IPS DF 6.9 (cell line): ENCODE measurements around the gene RAB4A.

Source experiments
- DNase-seq: peaks from one replicate; pipeline ENCODE4 v3.0.0-alpha.2; 2013; ENCODE audit warnings: low read depth, low spot score
- H3K27ac ChIP-seq: one replicate; pipeline ENCODE4 v1.5.1; 2013; ENCODE audit warnings: low read length, control low read depth
- H3K27me3 ChIP-seq: 2 replicates; pipeline ENCODE4 v1.6.1; 2013; ENCODE audit warnings: mild to moderate bottlenecking, low read length; ENCODE audit not compliant: control insufficient read depth, insufficient read depth
- H3K36me3 ChIP-seq: 2 replicates; pipeline ENCODE4 v1.6.1; 2013; ENCODE audit warnings: low read length; ENCODE audit not compliant: control insufficient read depth, insufficient read depth
- H3K4me1 ChIP-seq: 2 replicates; pipeline ENCODE4 v1.6.1; 2013; ENCODE audit warnings: low read length; ENCODE audit not compliant: control insufficient read depth, insufficient read depth
- H3K4me3 ChIP-seq: 2 replicates; pipeline ENCODE4 v1.5.1; 2013; ENCODE audit warnings: mild to moderate bottlenecking, low read length
- H3K9me3 ChIP-seq: 2 replicates; pipeline ENCODE4 v1.6.1; 2013; ENCODE audit warnings: low read length, inconsistent platforms; ENCODE audit not compliant: control insufficient read depth, insufficient read depth
- WGBS: extraction: QIAGEN DNeasy Blood & Tissue Kit; methylation state at CpG from one replicate; pipeline ENCODE4 v1.1.7; 2013; ENCODE audit warnings: mixed read lengths, missing lambda C conversion rate; ENCODE audit not compliant: insufficient read length, insufficient coverage; 5-methylcytosine and 5-hydroxymethylcytosine counted together

Gene RAB4A

DNA sequence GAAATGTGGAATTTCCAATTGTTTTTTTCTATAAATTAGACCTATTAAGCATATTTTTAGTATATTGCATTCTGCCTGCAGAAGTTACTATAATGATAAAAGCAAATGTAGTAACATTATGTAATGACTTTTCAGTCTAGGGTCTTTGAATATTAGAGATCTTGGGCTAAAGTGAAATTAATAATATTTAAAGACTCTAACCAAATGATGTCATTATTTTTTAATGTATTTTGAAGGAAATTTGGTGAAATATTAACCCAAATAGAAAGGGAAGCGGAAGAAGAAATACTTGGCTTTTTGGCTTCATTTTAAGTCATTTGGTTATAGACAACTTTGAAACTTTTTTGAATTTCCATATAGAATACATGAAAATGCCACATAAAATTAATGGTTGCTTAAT is 26.8 kb downstream of the RAB4A start:
- H3K4me1 ChIP-seq, result no peaks in the 10 kb centered on the region
- H3K4me3 ChIP-seq, result no peak overlapping the region
- DNase-seq, result no peak
- H3K36me3 ChIP-seq, result no peaks in the 10 kb centered on the region
- H3K27me3 ChIP-seq, result no peaks in the 10 kb centered on the region
- H3K9me3 ChIP-seq, result no peaks in the 10 kb centered on the region
- 100% methylated on average over 1 of the region's 1 CpG for WGBS
- H3K27ac ChIP-seq, result no peak overlapping the region

DNA sequence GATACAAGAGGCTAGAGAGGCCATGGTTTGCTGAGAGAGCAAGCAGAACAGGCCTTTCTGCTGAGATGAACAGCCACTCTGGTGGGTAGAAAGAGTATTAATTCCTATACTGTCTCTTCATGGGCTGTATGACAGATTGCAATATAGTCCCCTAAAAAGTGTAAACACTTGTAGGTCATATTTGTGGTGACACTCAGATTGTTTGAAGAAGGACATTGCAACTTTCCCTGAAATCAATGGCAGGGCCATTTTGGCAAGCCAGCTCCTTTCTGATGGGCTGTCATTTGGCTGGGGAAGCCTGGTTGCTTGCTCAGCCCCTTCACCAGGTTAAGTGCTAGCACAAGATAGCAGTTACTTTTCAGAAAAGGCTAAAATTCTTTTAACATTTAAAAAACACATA is 27.5 kb downstream of the RAB4A start:
- Histone ChIP-seq H3K9me3 (no peaks in the 10 kb centered on the region), H3K27me3 (no peaks in the 10 kb centered on the region), H3K36me3 (no peaks in the 10 kb centered on the region), H3K27ac (no peak overlapping the region), H3K4me1 (no peaks in the 10 kb centered on the region), H3K4me3 (no peak overlapping the region)
- DNase-seq, result no peak

DNA sequence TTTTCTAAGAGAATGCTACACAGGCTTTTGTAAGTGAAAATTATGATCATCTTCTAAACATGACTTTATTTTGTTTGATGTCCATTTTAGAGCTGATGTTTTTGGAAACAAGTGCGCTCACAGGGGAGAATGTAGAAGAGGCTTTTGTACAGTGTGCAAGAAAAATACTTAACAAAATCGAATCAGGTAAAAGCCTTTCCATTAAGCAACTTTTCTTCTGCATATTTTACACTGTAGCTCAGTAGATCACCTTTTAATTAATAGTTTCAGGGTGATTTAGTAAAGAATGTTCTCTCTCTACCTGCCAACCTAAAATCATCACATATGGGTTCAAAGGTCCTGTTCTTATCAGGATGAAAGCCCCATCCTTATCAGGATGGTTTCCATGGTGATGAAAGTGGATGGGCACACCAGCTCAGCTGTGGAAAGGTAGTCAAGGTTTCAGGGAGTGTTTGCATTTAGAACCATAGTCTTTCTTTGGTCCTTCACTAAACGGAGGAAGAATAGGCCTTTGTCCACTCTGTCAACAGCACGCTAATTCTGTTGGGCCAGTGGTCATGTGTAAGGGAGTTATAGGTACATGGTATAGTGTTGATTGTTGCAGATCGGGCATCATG is 28.1 kb downstream of the RAB4A start:
- no peak overlapping the region for H3K27ac ChIP-seq
- no peaks in the 10 kb centered on the region for H3K9me3 ChIP-seq
- no peaks in the 10 kb centered on the region for H3K36me3 ChIP-seq
- H3K4me1 ChIP-seq, result no peaks in the 10 kb centered on the region
- no peak for DNase-seq
- WGBS, result no CpG with 5 or more reads among the region's 5 CpGs
- H3K27me3 ChIP-seq, result no peaks in the 10 kb centered on the region
- no peak overlapping the region for H3K4me3 ChIP-seq

DNA sequence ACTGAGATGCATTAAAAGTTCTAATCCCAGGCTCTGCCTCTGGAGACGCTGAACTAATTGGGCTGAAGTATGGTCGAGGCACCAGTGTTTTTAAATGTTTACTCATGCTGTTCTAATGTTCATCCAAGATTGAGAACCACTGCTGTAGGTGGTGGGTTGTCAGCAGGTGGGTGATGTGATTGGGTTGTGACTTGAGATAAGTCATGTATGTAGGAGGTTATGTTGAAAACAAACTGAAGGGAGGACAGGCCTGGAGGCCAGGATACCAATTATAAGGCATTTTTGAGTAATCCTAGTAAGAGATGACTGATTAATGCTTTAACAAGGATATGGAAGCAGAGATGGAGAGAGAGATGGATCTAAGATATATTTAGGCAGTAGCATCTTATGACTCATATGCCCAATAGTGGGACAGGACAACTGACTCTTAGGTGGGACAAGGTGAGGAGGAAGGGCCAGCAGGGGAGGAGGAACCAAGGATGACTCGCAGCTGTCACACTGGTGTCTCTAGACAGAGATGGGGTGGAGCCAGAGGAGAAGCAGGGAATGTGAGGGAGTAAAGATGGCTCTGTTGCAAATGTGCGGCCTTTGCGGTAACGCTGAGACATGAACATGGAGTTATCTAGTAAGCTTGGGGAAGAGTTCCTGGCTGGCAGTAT is 29.3 kb downstream of the RAB4A start:
- H3K4me1 ChIP-seq, result no peaks in the 10 kb centered on the region
- H3K27ac ChIP-seq, result no peak overlapping the region
- H3K36me3 ChIP-seq, result no peaks in the 10 kb centered on the region
- DNase-seq, result no peak
- H3K9me3 ChIP-seq, result no peaks in the 10 kb centered on the region
- H3K27me3 ChIP-seq, result no peaks in the 10 kb centered on the region
- no peak overlapping the region for H3K4me3 ChIP-seq
- WGBS, result no CpG with 5 or more reads among the region's 6 CpGs

DNA sequence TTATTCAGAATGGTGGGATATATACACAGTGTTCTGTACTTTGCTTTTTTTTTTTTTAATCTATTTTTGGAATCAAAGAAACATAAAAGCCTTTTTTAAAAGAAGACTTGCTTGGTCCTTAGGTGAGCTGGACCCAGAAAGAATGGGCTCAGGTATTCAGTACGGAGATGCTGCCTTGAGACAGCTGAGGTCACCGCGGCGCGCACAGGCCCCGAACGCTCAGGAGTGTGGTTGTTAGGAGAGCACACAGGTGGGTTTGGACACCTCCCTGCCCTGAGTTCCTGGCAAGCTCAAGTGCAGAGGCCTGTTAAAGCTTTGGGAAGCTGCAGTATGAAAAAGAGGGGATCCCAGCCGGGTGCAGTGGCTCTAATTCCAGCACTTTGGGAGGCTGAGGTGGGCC is 31.8 kb downstream of the RAB4A start:
- Histone ChIP-seq H3K27me3 (no peaks in the 10 kb centered on the region), H3K36me3 (no peaks in the 10 kb centered on the region), H3K9me3 (no peaks in the 10 kb centered on the region), H3K4me1 (no peaks in the 10 kb centered on the region), H3K4me3 (no peak overlapping the region), H3K27ac (no peak overlapping the region)
- whole genome bisulfite sequencing, result no CpG with 5 or more reads among the region's 8 CpGs
- DNase-seq, result no peak

DNA sequence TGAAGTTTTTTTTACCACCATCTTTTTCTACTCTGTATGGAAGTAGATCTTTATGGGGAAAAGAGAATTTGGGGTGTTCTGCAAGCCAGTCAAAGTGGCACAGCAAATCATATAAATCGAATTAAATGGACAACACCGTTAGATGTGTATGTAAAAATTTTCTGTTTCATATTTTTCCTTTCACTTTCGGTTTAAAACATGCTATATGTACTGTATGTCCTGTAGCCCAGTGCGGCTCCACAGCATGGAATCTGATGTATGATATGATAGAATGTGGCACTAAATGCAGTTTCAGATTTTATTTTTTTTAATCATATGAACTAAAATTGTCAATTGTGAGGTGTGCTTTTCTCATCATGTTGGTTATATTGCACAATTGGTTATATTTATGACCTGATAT is 32.9 kb downstream of the RAB4A start:
- no CpG with 5 or more reads among the region's 4 CpGs for WGBS
- no peaks in the 10 kb centered on the region for H3K36me3 ChIP-seq
- H3K9me3 ChIP-seq, result no peaks in the 10 kb centered on the region

DNA sequence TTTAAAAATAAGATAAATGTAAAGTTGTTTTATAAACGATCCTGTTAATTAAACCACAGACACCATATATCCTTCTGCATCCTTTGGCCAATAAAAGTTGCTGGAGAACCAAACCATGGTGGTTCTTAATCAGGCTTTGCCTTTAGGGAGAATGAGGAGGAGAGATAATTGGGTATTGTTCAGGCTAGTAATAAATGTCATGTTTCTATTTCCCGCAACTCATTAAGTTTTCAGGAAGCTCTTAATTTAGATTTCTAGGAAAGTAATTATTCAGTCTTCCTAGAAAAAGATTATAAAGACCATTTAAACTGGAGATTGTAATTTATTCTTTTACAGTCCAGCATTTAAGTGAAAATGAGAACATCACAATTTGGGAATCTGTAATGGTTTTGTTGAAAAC is 34.5 kb downstream of the RAB4A start:
- H3K27ac ChIP-seq, result no peak overlapping the region
- WGBS, result no CpG with 5 or more reads among the region's 2 CpGs
- no peaks in the 10 kb centered on the region for H3K36me3 ChIP-seq
- H3K4me1 ChIP-seq, result no peaks in the 10 kb centered on the region
- DNase-seq, result no peak
- no peaks in the 10 kb centered on the region for H3K27me3 ChIP-seq
- no peaks in the 10 kb centered on the region for H3K9me3 ChIP-seq
- H3K4me3 ChIP-seq, result no peak overlapping the region

More for the DNA sequence above, 32.9 kb downstream of the RAB4A start:
- Histone ChIP-seq H3K4me3 (no peak overlapping the region), H3K4me1 (no peaks in the 10 kb centered on the region), H3K27me3 (no peaks in the 10 kb centered on the region), H3K27ac (no peak overlapping the region)
- no peak for DNase-seq

DNA sequence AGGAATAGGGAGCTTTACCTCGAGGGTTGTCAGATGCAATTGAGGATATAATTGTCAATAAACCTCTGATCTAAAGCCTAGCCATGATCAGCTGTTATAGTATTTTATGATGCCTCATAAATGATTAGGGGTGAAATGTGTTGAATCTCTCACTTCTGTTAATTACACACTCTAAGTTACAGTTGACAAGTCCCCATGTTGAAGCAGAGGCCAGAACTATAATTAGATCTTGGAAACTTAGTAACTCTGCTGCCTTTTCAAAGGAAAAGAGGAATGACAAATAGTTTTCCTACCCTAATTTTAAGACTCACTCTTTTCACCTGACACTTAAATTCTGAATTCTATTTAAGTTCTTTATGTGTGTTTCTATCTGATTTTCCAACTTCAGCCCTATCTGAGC is 38.2 kb downstream of the RAB4A start:
- no peak for DNase-seq
- H3K4me3 ChIP-seq, result no peak overlapping the region
- WGBS, result no CpG with 5 or more reads among the region's 1 CpG
- no peak overlapping the region for H3K27ac ChIP-seq
- no peaks in the 10 kb centered on the region for H3K9me3 ChIP-seq
- H3K27me3 ChIP-seq, result no peaks in the 10 kb centered on the region
- no peaks in the 10 kb centered on the region for H3K36me3 ChIP-seq
- no peaks in the 10 kb centered on the region for H3K4me1 ChIP-seq

DNA sequence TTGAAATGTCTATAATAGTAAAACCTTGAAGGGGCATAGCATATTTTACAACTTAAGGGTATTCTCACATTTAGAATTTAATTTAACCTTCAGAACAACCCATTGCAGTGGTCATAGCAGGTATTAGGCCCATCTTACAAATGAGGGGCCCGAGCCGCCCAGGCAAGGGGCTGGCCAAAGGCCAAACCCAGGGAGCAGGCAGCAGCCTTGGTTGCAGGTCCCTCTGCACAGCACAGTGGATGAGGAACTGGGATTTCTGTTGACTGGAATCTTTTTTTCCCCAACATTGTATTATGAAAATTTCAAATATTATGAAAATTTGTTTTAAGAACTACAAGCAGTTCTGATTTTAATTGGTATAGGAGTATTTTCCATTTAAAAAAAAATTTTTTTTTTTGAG is 38.8 kb downstream of the RAB4A start:
- no peaks in the 10 kb centered on the region for H3K4me1 ChIP-seq
- H3K27me3 ChIP-seq, result no peaks in the 10 kb centered on the region
- no peak overlapping the region for H3K27ac ChIP-seq
- H3K9me3 ChIP-seq, result no peaks in the 10 kb centered on the region
- WGBS, result no CpG with 5 or more reads among the region's 2 CpGs
- H3K36me3 ChIP-seq, result no peaks in the 10 kb centered on the region
- no peak for DNase-seq
- no peak overlapping the region for H3K4me3 ChIP-seq

DNA sequence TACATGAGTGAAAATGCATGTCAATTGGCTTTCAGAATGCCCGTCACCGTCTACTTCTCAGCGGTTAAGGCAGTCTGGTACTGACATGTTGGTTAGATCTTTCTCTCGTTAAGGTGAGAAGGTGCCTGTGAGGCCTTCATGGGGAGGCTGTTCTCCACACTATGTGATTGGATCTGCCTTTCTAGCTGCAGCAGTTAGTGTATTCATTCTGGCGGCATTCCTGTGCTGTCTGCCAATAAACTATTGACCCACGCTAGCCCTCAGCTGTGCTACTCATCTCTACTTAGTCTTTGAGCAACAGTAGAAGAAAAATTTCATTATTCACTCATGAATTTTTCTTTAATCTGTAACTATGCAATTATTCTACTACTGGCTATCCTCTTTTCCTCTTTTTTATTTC is 39.9 kb downstream of the RAB4A start:
- Histone ChIP-seq H3K27ac (no peak overlapping the region), H3K36me3 (no peaks in the 10 kb centered on the region), H3K4me1 (no peaks in the 10 kb centered on the region), H3K4me3 (no peak overlapping the region), H3K9me3 (no peaks in the 10 kb centered on the region), H3K27me3 (no peaks in the 10 kb centered on the region)
- WGBS, result no CpG with 5 or more reads among the region's 6 CpGs
- DNase-seq, result no peak

DNA sequence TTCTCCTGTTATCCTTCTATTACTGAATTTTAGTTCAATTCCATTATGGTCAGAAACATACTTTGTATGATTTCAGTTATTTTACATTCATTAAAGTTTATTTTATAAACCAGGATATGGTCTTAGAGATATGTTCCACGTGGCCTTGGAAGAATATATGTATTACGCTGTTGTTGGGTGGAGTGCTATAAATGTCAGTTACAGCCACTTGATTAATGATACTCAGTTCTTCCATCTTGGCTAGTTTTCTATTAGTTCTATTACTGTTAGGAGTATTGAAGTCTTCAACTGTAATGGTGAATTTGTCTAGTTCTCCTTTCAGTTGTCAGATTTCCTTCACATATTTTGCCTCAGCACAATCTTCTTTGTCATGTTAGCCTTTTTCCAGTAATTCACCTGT is 45.3 kb downstream of the RAB4A start:
- Histone ChIP-seq H3K36me3 (no peaks in the 10 kb centered on the region), H3K27ac (no peak overlapping the region), H3K9me3 (no peaks in the 10 kb centered on the region), H3K4me3 (no peak overlapping the region), H3K27me3 (no peaks in the 10 kb centered on the region), H3K4me1 (no peaks in the 10 kb centered on the region)
- WGBS, result no CpG with 5 or more reads among the region's 2 CpGs
- DNase-seq, result no peak
